Natural killer cell (primary cell): ENCODE data around the gene CGNL1. TPM values are rescaled to one million over a fixed set of nuclear protein-coding genes. Genes with fewer than 3 reads are reported as not detected.

ENCODE experiments used
- ATAC-seq, 3 donors: fragments of 150-1000 bp in 2 of 3; fragments of 200-7000 bp in 1 of 3; cut with Tn5 transposase; 1 replicate in 1 of 3; 2 replicates in 2 of 3; pipeline ENCODE4 v1.10.0; 2021; ENCODE audit warnings: mild to moderate bottlenecking in 2 of 3, moderate library complexity in 2 of 3
- DNase-seq, 2 donors: peaks; one replicate each; pipeline versions ENCODE4 v3.0.0 to v3.0.0-alpha.2; 2013 to 2021; ENCODE audit warnings: mixed read lengths in 1 of 2
- H3K27ac ChIP-seq: one replicate; pipeline ENCODE4 v1.5.1; 2013; ENCODE audit warnings: mild to moderate bottlenecking, low read length
- H3K27me3 ChIP-seq: one replicate; pipeline ENCODE4 v1.6.1; 2013; ENCODE audit warnings: low read length; ENCODE audit not compliant: control insufficient read depth, insufficient read depth
- H3K36me3 ChIP-seq: one replicate; pipeline ENCODE4 v1.6.1; 2013; ENCODE audit warnings: low read length; ENCODE audit not compliant: control insufficient read depth, insufficient read depth
- H3K4me1 ChIP-seq: one replicate; pipeline ENCODE4 v1.6.1; 2013; ENCODE audit warnings: low read length; ENCODE audit not compliant: control insufficient read depth, insufficient read depth
- H3K4me3 ChIP-seq: one replicate; pipeline ENCODE4 v1.5.1; 2013; ENCODE audit warnings: low read length
- H3K9me3 ChIP-seq: one replicate; pipeline ENCODE4 v1.6.1; 2013; ENCODE audit warnings: low read length; ENCODE audit not compliant: control insufficient read depth, insufficient read depth
- H3K27ac Mint-ChIP-seq, 2 donors: one replicate each; pipeline ENCODE4 v1.8.0; 2022; ENCODE audit warnings: mild to moderate bottlenecking in 2 of 2, mixed read lengths in 2 of 2, moderate library complexity in 1 of 2
- H3K27me3 Mint-ChIP-seq, 2 donors: one replicate each; pipeline ENCODE4 v1.8.0; 2022; ENCODE audit warnings: low read depth in 2 of 2, mixed read lengths in 2 of 2
- H3K36me3 Mint-ChIP-seq: one replicate; pipeline ENCODE4 v1.8.0; 2022; ENCODE audit warnings: mixed read lengths
- H3K4me1 Mint-ChIP-seq, 2 donors: one replicate each; pipeline ENCODE4 v1.8.0; 2022; ENCODE audit warnings: mixed read lengths in 2 of 2
- H3K4me3 Mint-ChIP-seq: one replicate; pipeline ENCODE4 v1.8.0; 2022; ENCODE audit warnings: mild to moderate bottlenecking, moderate library complexity, mixed read lengths
- H3K9me3 Mint-ChIP-seq, 2 donors: one replicate each; pipeline ENCODE4 v1.8.0; 2022; ENCODE audit warnings: mixed read lengths in 2 of 2
- WGBS: methylation state at CpG from one replicate; pipeline ENCODE4 v1.1.7; 2013; ENCODE audit warnings: missing lambda C conversion rate; ENCODE audit not compliant: insufficient coverage; 5-methylcytosine and 5-hydroxymethylcytosine counted together
- intact Hi-C: fragments of 100-400 bp; cut with micrococcal nuclease; formaldehyde crosslinking; loops from one replicate; pipeline ENCODE4 v1.14.2; 2022
- total RNA-seq, 4 donors: library from RNA; stranded (reverse); fragments of 120-200 nt in 1 of 4; gene quantifications; one replicate each; pipeline versions ENCODE4 v1.2.3 to v1.2.4, GENCODE V29; 2013 to 2022
- TF ChIP-seq, protein P1 (sequence below): fragments of 200-600 bp; IDR thresholded peaks from one replicate; pipeline ENCODE4 v1.8.0; 2022; ENCODE audit warnings: antibody characterized with exemption

CGNL1 gene
- total RNA-seq, 3 donors from 2014 or later (not counting 1 experiment from before 2014, with no cell fraction given): not detected

DNA sequence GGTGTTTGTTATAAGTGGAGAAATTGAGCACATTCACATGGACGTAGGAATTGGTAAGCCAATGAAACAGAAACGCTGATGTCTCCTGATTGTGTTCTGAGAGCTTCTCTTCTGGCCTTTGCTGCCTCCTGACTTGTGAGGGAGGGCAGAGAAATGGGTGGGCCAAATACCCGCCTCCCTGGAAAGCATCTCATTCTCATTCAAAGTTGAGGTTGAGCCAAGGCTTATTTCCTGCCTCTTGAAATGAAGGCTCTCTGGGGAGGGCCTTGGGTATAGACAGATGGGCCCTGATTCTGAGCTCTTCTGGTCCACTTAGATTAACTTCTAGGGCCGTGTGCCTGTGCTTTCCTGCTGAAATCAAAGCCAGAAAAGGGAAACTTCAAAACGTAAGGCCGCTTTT is 158.0 kb downstream of the CGNL1 start:
- Histone ChIP-seq H3K27ac (no peak overlapping the region), H3K27me3 (no peaks in the 10 kb centered on the region), H3K4me1 (no peaks in the 10 kb centered on the region), H3K4me3 (no peak overlapping the region), H3K36me3 (no peaks in the 10 kb centered on the region), H3K9me3 (no peaks in the 10 kb centered on the region)
- no peak overlapping the region for H3K27ac Mint-ChIP-seq
- H3K27me3 Mint-ChIP-seq: peaks cover 11 to 16% of the 10 kb centered on the region in 2 donors
- TF ChIP-seq, protein P1, sequence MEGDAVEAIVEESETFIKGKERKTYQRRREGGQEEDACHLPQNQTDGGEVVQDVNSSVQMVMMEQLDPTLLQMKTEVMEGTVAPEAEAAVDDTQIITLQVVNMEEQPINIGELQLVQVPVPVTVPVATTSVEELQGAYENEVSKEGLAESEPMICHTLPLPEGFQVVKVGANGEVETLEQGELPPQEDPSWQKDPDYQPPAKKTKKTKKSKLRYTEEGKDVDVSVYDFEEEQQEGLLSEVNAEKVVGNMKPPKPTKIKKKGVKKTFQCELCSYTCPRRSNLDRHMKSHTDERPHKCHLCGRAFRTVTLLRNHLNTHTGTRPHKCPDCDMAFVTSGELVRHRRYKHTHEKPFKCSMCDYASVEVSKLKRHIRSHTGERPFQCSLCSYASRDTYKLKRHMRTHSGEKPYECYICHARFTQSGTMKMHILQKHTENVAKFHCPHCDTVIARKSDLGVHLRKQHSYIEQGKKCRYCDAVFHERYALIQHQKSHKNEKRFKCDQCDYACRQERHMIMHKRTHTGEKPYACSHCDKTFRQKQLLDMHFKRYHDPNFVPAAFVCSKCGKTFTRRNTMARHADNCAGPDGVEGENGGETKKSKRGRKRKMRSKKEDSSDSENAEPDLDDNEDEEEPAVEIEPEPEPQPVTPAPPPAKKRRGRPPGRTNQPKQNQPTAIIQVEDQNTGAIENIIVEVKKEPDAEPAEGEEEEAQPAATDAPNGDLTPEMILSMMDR: no peak
- DNase-seq: no peak
- intact Hi-C loops: no loop called here
- 63% methylated on average over 5 of the region's 6 CpGs for WGBS
- ATAC-seq: no peak
- no peaks in the 10 kb centered on the region for H3K9me3 Mint-ChIP-seq
- no peak overlapping the region for H3K4me3 Mint-ChIP-seq
- no peaks in the 10 kb centered on the region for H3K4me1 Mint-ChIP-seq
- no peaks in the 10 kb centered on the region for H3K36me3 Mint-ChIP-seq

DNA sequence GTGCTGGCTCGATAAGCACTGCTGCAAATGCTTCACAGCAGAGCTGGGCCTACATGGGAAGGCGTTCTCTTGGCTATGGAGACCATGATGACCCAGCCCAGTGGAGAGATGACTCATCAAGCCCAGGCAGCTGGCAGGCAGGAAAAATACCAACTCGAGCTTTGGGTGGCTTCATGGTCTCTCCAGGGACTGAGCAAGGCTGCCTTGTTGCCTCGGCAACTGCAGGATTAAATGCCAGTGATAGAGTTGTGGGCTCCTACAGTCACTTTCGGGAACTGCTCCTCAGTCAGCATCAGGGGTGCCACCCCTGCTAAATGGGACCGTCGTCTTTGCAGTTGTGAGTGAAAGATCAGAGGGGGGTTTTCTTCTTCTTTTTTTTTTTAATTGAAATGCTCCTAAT is 160.8 kb downstream of the CGNL1 start:
- no peaks in the 10 kb centered on the region for H3K36me3 ChIP-seq
- H3K4me3 ChIP-seq: no peak overlapping the region
- Mint-ChIP-seq H3K27me3 (peaks cover 13 to 23% of the 10 kb centered on the region in 2 donors), H3K36me3 (no peaks in the 10 kb centered on the region), H3K4me1 (no peaks in the 10 kb centered on the region), H3K4me3 (no peak overlapping the region), H3K9me3 (no peaks in the 10 kb centered on the region), H3K27ac (no peak overlapping the region)
- no peak overlapping the region for H3K27ac ChIP-seq
- DNase-seq (no peak), ATAC-seq (no peak)
- TF ChIP-seq, protein P1: no peak
- no peaks in the 10 kb centered on the region for H3K4me1 ChIP-seq
- WGBS: 83% methylated on average over 7 of the region's 7 CpGs
- H3K27me3 ChIP-seq: no peaks in the 10 kb centered on the region
- no peaks in the 10 kb centered on the region for H3K9me3 ChIP-seq
- intact Hi-C loops: no loop called here

DNA sequence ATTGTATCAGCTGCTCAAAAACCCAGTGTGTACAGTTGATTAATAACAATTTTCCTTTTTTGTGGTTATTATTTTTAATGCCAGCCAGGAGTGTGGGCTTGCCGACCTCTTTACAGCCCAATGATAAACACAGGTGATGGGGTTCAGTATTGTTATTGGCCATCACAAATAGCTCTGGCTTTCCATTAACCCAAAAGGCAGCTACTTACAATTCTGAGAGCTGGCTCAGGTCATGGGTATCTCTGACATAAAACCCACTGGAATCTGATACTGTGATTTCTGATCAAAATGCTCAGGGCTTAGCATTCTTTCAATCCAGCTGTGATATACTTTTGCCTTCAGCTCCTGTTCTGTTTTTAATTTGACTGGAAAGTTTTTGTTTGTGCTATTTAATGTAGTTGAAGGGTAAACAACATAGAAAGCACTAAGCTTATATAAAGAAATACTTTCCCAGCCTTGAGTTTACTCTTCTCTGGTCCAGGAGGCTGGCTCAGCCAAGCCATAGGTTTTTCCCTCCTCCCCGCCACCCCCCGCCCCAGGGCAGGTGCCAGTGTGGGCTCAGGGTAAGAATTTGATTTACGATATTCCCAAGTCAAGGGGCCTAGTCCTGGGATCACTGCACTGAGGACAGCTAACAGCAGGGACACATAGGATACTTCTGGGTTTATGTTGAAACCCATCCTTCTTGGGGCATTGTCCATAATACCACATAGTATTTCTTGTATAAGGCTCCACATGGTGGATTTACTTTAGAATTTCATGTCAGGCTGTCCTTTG is 161.4 kb downstream of the CGNL1 start:
- Histone ChIP-seq H3K27ac (no peak overlapping the region), H3K4me1 (no peaks in the 10 kb centered on the region), H3K27me3 (no peaks in the 10 kb centered on the region), H3K4me3 (no peak overlapping the region), H3K36me3 (no peaks in the 10 kb centered on the region), H3K9me3 (no peaks in the 10 kb centered on the region)
- H3K4me1 Mint-ChIP-seq: no peaks in the 10 kb centered on the region
- H3K36me3 Mint-ChIP-seq: no peaks in the 10 kb centered on the region
- no peak for DNase-seq
- 87% methylated on average over 4 of the region's 4 CpGs for WGBS
- no peak overlapping the region for H3K27ac Mint-ChIP-seq
- H3K4me3 Mint-ChIP-seq: no peak overlapping the region
- intact Hi-C loops: no loop called here
- ATAC-seq: no peak
- H3K27me3 Mint-ChIP-seq: peaks cover 13 to 17% of the 10 kb centered on the region in 2 donors
- H3K9me3 Mint-ChIP-seq: no peaks in the 10 kb centered on the region
- TF ChIP-seq, protein P1: no peak

DNA sequence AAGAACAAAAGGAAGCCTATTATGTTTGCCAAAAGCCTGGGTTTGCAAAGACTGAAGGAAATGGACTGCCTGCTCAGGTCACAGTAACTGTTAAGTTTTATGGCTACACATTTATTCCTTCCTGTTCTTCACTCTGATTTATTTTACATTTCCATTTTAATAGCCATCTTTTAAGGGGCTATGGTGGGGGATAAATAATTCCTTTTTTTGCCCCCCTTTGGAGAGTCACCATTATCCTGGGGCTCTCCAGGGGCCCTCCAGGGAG is 161.9 kb downstream of the CGNL1 start:
- Histone ChIP-seq H3K36me3 (no peaks in the 10 kb centered on the region), H3K4me3 (no peak overlapping the region), H3K27ac (no peak overlapping the region), H3K9me3 (no peaks in the 10 kb centered on the region), H3K27me3 (no peaks in the 10 kb centered on the region), H3K4me1 (no peaks in the 10 kb centered on the region)
- intact Hi-C loops: no loop called here
- no peak overlapping the region for H3K4me3 Mint-ChIP-seq
- ATAC-seq (no peak), DNase-seq (no peak)
- H3K27me3 Mint-ChIP-seq: peaks cover 11 to 12% of the 10 kb centered on the region in 2 donors
- H3K36me3 Mint-ChIP-seq: no peaks in the 10 kb centered on the region
- H3K27ac Mint-ChIP-seq: no peak overlapping the region
- TF ChIP-seq, protein P1: no peak
- H3K9me3 Mint-ChIP-seq: no peaks in the 10 kb centered on the region
- H3K4me1 Mint-ChIP-seq: no peaks in the 10 kb centered on the region
